ENCODE measurements around the gene LRG1.

Gene LRG1

DNA sequence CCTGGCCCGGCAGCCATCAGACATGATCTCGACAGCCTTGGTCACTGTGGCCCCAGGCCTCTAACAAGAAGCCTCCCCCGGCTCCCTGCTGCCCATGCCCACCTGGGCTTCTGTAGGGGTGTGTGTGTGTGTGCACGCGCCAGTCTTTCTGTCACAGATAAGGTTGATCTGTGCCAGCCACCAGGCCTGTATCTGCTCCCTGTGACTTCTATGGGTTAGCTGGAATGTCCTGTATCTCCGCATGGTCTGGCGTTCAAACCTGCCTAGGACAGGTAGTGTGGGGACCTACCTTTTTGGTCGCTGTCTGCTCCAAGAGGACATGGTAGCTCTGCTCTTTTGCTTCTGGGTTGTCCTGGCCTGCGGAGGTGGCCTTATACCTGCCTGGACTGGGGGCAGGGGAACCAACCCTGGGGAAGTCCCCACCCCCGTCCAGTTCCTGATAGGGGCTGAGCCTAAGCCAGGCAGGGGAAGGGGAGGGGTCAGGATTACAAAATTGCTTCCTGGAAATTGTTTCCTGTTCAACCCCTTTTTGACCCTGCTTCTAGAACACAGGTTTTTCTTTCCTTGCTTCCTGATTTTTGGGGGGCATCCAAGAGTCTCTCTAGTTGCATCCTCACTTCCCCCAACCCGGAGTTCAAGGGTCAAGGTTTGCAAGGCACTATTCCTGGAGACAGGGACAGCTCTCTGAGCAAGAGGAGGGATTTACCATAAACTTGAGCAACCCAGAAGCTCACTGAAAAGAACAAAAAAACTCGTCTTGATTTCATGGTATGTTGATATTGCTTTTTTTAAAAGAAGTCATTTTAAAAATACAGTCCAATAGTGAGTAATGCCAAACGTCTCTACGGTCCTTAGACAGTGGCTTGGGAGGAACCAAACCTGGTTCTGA, at the start of gene LRG1:
LRG1 (minus strand) TSS at position 344 of the 889 bp plus-strand sequence; CDS start at position 321, 23 bp downstream.
- DNase-seq: no peak

DNA sequence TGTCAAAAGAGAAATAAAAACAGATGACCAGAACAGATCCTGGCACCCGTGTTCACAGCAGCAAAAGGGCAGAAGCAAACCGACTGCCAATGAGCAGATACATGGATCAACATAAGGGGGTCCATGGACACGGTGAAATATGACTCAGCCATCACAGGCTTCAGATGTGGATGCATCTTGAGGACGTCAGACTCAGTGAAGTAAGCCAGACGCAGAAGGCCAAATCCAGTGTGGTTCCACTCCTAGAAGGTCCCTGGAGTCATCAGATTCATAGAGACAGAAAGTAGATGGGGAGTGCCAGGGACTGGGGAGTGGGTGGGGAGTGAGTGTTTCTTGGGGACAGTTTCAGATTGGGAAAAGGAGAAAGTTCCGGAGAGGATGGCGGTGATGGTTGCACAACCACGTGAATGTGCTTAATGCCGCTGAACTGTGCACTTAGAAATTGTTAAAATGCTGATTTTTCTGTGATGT, 48.5 kb upstream of the LRG1 start:
- no peak for DNase-seq

GRCh38 chr19:4587527-4587926, 47.7 kb upstream of the LRG1 start:
- DNase-seq: no peak

- no peak for DNase-seq
Observed at GRCh38 chr19:4586691-4587090, 46.9 kb upstream of the LRG1 start.

GRCh38 chr19:4586245-4586644, 46.4 kb upstream of the LRG1 start:
- no peak for DNase-seq

- no peak for DNase-seq
Observed at GRCh38 chr19:4585556-4585955, 45.7 kb upstream of the LRG1 start.

DNA sequence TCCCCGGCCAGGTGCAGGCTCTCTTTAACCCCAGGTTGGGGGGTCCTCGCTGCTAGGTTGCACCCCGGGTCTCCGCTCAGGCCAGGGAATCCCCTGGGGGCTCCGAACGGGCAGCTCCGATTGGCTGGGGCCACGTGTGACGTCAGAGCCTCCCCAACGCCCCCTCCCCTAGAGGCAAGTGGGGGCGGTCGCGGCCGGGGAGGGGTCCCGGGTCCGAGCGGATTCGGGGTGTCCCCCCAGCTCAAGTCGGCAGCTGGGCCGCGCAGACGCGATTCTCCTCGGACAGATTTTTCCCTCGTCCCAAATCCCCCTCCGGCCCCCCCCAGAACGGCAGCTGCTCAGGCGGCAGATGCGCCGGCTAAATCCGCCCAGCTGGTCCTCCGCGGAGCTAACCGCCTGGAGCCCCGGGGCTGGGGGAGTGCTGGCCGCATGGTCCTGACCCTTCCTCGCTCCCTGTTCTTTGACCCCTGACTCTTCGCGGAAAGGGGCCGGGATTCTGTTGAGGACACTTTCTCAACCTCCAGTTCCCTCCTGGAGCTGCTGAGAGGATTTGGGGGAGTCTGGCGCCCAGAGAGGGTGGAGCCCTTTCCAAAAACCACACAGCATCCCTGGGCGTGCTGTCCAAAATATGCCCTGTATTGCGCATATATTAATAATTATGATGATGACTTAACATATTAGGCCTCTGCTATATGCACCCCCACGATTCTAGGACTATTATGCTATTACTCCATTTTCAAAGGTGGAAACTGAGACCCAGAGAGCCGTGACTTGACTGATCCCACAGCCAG, 45.0 kb upstream of the LRG1 start:
- peak; percentile 82 for DNase-seq

GRCh38 chr19:4583961-4584669, 44.3 kb upstream of the LRG1 start:
- DNase-seq: peak; percentile 54

DNA sequence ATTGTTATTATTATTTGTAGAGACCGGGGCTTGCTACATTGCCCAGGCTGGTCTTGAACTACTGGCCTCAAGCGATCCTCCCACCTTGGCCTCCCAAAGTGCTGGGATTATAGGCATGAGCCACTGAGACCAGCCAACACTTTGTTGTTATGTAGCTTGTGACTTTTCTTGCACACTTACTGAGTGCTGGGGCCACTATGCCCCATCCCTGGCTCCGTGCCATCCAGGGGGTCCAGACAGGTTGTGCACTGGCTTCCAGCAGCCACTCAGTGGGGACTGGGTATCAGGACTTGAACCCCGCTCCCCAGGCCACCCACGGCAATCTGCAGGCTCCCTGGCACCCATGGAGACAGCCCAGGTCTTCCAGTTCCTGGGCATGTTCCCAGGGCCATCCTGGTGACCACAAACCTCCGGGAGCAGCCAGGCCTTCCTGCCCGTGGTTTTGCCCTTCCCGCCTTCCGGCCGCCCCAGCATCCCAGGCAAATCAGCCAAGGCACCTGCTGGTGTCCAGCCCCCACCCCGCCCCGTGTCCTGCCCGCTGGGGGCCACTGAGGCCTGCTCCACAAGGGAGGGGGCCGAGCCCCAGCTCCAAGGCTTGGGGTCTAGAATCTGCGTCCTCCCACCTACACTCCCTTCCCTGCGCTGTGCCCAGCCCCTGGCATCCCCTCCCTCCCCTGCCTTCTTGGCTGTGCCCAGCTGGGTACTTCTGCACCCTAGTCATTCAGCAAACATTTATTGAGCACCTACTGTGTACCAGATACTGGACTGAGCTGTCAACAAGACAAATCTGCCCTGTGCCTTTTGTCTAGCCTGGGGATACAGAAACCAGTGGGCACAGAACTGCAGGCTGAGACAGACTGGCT, 43.4 kb upstream of the LRG1 start:
- DNase-seq: no peak

GRCh38 chr19:4581666-4582553, 42.1 kb upstream of the LRG1 start:
- DNase-seq: peak; percentile 41

DNA sequence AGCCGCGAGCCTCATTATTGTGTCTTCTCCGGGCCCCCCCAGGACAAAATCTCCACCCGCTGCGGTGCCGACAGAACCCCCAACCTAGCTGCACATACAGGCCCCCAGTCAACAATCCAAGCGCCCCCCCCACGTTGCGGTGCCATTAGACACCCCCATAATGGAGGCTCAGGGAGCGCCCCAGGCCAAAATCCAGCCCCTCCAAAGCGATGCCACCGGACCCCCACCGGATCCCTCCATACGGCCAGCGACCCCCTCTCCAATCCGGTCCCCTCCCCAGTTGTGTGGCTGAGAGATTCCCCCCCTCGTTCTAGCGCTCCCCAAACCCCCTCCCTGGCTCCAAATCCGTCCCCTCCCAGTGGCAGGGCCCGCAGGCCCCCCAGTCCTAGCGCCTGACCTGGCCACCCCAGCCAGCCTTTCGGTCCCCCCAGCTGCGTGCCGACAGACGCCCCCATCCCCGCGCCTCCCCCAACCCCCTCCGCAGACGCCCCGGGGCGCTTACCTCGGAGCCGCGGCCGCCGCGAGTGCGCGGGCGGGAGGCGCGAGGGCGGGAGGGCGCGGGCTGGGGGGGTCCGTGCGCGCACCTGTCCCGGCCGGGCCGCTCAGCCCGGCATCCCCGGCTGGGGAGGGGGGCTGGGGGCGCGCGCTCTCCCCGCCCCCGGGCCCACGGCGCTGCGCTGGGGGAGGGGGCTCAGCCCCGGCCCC, 41.3 kb upstream of the LRG1 start:
- no peak for DNase-seq

GRCh38 chr19:4580021-4580901, 40.4 kb upstream of the LRG1 start:
- DNase-seq: no peak

GRCh38 chr19:4579389-4579788, 39.6 kb upstream of the LRG1 start:
- DNase-seq: no peak

DNA sequence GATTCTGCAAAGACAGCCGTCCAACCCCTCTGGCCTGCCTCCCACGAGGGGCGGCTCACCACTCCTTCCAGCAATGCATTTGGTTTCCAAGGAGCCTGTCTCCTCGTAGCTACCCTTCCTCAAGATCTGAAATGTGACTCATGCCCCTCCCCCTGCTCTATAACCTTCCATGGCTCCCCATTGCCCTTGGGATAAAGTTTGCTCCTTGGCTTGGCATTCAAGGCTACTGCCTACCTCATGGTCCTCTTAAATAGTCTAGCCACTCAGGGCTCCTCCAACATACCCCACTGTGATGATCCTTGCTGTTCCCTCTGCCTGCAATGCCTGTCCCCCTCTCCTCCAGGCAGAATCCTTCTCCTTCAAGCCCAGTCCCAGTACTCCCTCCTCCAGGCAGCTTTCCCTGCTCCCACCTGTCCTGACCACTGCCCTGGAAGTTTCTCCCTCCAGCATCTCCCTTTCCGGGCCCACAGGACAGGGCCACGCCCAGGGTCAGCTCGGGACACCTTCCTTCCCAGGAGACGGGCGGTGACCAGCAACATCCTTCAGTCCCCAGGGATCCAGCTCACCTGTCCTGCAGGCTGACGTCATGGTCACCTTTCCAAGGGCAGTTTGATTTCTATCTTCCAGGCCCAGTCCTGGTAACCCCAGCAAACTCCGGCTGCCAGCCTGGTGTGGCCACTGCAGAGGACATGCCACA, 38.9 kb upstream of the LRG1 start:
- DNase-seq: no peak

DNA sequence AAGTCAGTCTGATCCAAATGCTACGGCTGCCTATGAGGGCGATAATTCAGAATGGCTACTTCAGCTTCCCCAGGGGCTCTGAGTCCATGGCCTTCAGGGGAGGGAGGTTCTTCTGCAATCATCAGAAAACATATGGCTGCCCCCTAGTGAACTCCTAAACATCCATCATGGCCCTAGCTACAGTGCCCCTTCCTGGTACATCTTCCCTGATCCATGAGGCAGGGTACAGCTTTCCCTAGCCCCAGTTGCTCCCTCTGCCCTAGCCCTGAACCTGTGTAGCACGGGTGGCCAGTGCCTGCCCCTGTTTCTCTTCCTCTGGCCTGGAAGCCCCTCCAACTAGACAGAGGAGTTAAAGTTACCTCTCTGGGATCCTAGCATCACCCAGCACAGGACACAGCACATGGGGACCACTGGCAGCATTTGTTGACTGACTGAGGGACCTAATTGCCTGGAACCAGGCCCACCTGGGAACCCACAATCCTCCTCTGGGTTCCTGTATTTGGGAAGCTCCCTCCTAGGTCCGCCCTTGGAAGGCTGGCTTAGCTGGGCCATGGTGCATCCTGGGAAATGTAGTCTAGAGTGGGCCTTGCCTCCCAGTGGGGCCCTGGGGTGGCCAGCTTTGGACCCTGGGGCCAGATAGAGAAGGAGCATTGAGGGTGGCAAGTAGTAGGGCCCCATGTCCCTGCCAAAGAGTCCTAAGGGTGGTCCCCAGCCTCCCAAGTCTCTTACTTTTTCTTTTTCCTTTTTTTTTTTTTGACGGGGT, 37.4 kb upstream of the LRG1 start:
- DNase-seq: peak; percentile 35

DNA sequence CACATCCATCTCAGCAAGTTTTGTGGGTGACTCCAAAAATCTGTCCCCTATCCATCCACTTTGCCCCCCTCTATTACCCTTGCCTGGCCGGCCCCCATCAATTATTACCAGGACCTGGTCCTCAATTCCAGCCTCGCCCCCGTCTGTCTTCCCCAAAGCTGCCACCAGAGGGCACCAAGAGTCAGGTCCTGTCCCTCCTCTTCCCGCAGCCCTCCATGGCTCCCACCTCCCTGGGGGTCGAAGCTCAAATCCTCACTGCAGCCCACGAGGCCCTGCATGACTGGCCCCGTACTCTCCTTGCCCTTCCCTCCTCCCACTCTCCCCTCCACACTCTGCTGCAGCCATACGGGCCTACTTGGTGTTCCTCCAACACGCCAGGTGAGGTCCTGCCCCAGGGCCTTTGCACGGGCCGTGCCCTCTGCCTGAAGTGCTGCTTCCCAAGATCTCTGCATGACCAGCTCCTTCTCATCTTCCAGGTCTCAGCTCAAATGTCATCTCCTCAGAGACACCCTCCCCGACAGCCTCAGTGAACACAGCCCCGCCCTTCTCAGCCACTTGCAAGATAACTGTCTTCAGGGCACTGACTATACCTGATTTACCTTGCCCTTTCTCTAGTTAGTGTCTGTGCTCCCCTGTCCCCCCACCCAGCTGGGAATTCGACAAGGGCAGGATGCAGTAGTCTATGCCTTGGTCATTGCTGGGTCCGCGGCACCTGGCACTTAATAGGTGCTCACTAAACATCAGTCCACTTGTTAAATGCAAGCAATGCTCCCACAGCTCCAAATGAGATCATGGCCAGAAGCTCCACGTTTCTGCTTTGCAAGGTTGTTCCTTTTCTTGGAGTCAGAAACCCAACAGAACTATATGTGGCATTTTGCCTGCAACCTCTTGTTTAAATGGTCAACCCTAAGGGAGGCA, 36.4 kb upstream of the LRG1 start:
- DNase-seq: peak; percentile 69

All from NCI-H82 (cell line).